ENCODE results near the gene NTRK3.

DNA sequence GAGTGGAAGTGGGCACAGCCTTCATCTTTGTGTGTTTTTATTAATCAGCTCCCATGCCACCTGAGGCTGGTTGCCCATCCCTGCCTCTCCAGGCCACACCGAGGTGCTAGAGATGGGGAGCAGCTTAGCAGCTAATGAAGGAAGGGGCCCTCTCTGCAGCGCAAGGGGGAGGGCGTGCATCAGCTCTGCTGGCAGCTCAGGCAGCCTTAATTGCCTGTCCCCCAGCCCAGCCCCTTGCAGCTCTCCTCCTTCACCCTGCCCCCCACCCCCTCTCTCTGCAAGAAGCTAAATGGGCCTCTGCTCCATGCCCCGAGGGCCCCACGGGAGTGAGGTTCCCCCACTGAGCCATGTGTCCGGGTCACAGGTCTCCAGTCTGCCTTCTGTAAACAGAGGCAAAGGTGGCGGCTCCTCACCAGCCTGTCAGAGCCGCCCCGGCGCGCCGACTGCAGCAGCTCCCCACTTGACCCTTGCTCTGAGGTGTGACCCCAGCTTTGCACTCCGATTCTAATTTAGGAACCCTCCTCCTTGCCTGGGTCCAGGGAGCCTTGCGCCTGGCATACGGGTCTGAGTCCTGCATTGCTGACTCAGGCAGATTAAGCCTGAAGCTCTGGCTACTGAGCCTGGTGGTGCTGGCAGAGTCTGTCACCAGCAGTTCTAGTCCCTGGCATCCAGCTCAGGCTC, 27.9 kb upstream of the NTRK3 start:
- TF ChIP-seq CTCF (IDR thresholded peaks at IDR 0.05; ENCODE audit: insufficient read depth, low read length), result no peak
- TF ChIP-seq GABPA (IDR thresholded peaks at IDR 0.05; ENCODE audit: low read depth), result no peak
- no peak for TF ChIP-seq POLR2AphosphoS5 (IDR thresholded peaks at IDR 0.05; ENCODE audit: low read depth)
- TF ChIP-seq, protein P1, sequence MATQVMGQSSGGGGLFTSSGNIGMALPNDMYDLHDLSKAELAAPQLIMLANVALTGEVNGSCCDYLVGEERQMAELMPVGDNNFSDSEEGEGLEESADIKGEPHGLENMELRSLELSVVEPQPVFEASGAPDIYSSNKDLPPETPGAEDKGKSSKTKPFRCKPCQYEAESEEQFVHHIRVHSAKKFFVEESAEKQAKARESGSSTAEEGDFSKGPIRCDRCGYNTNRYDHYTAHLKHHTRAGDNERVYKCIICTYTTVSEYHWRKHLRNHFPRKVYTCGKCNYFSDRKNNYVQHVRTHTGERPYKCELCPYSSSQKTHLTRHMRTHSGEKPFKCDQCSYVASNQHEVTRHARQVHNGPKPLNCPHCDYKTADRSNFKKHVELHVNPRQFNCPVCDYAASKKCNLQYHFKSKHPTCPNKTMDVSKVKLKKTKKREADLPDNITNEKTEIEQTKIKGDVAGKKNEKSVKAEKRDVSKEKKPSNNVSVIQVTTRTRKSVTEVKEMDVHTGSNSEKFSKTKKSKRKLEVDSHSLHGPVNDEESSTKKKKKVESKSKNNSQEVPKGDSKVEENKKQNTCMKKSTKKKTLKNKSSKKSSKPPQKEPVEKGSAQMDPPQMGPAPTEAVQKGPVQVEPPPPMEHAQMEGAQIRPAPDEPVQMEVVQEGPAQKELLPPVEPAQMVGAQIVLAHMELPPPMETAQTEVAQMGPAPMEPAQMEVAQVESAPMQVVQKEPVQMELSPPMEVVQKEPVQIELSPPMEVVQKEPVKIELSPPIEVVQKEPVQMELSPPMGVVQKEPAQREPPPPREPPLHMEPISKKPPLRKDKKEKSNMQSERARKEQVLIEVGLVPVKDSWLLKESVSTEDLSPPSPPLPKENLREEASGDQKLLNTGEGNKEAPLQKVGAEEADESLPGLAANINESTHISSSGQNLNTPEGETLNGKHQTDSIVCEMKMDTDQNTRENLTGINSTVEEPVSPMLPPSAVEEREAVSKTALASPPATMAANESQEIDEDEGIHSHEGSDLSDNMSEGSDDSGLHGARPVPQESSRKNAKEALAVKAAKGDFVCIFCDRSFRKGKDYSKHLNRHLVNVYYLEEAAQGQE (IDR thresholded peaks at IDR 0.05; ENCODE audit: insufficient replicate concordance, low read depth), result no peak
- no peak for TF ChIP-seq SPI1 (IDR thresholded peaks at IDR 0.05; ENCODE audit: borderline replicate concordance, low read depth)
